Muscle of arm (tissue), 14 donors: ENCODE data around the gene DUSP23. TPM values are rescaled to one million over a fixed set of nuclear protein-coding genes. Genes with fewer than 3 reads are reported as not detected.

ENCODE experiments used
- DNase-seq: peaks from one replicate; pipeline ENCODE4 v3.0.0-alpha.2; 2013
- long read RNA-seq, 11 donors: transcript quantifications; one replicate each; lab custom pipeline, GENCODE V29; 2026
- polyA plus RNA-seq, 12 donors: library from polyadenylated mRNA; unstranded; fragments of 120-200 nt; gene quantifications; one replicate each; pipeline ENCODE4 v1.2.1, GENCODE V29; 2013; ENCODE audit not compliant: insufficient read length in 12 of 12

The DUSP23 gene
- polyA plus RNA-seq: 10 to 100 TPM in 2 of 12 donors, 1 to 10 TPM in 9, not detected in 1; 4.9 to 25.6 (median 6.0) TPM
- long read RNA-seq, donor 1, transcript DUSP23-202 (3 exons, 694 nt): minor isoform, 14 of 43 reads
- long read RNA-seq, donor 1, transcript DUSP23-201 (2 exons, 756 nt): major isoform, 20 of 43 reads
- long read RNA-seq, donor 1, partial matches to known transcripts: 9 of 43 reads
- long read RNA-seq, donor 1, other reads (novel, unspliced or antisense): 0 of 43 reads
- long read RNA-seq, donor 2, partial matches to known transcripts: 0 of 2 reads
- long read RNA-seq, donor 2, other reads (novel, unspliced or antisense): 0 of 2 reads
- long read RNA-seq, donor 3, partial matches to known transcripts: 0 of 2 reads
- long read RNA-seq, donor 3, other reads (novel, unspliced or antisense): 0 of 2 reads
- long read RNA-seq, donor 4, partial matches to known transcripts: 0 of 6 reads
- long read RNA-seq, donor 4, other reads (novel, unspliced or antisense): 0 of 6 reads
- long read RNA-seq, donor 5, transcript DUSP23-202 (3 exons, 694 nt): major isoform, 8 of 15 reads
- long read RNA-seq, donor 5, transcript DUSP23-201 (2 exons, 756 nt): minor isoform, 5 of 15 reads
- long read RNA-seq, donor 5, partial matches to known transcripts: 0 of 15 reads
- long read RNA-seq, donor 5, other reads (novel, unspliced or antisense): 0 of 15 reads
- long read RNA-seq, donor 6, partial matches to known transcripts: 0 of 3 reads
- long read RNA-seq, donor 6, other reads (novel, unspliced or antisense): 0 of 3 reads
- long read RNA-seq, donor 7, partial matches to known transcripts: 0 of 1 reads
- long read RNA-seq, donor 7, other reads (novel, unspliced or antisense): 0 of 1 reads
- long read RNA-seq, donor 8, transcript DUSP23-202 (3 exons, 694 nt): major isoform, 6 of 9 reads
- long read RNA-seq, donor 8, partial matches to known transcripts: 0 of 9 reads
- long read RNA-seq, donor 8, other reads (novel, unspliced or antisense): 0 of 9 reads
- long read RNA-seq, donor 9, transcript DUSP23-202 (3 exons, 694 nt): minor isoform, 5 of 11 reads
- long read RNA-seq, donor 9, transcript DUSP23-201 (2 exons, 756 nt): major isoform, 6 of 11 reads
- long read RNA-seq, donor 9, partial matches to known transcripts: 0 of 11 reads
- long read RNA-seq, donor 9, other reads (novel, unspliced or antisense): 0 of 11 reads
- long read RNA-seq, donor 10, transcript DUSP23-202 (3 exons, 694 nt): major isoform, 5 of 7 reads
- long read RNA-seq, donor 10, partial matches to known transcripts: 0 of 7 reads
- long read RNA-seq, donor 10, other reads (novel, unspliced or antisense): 0 of 7 reads
- long read RNA-seq, donor 11, partial matches to known transcripts: 0 of 7 reads
- long read RNA-seq, donor 11, other reads (novel, unspliced or antisense): 0 of 7 reads

- DNase-seq: peak; percentile 98
Measured at GRCh38 chr1:159780583-159781582, at the start of gene DUSP23. DUSP23 (plus strand) TSS chr1:159780962; CDS start chr1:159781101, 139 bp downstream.

- DNase-seq: no peak
Measured at GRCh38 chr1:159737238-159737916, 43.4 kb upstream of the DUSP23 start.

GRCh38 chr1:159743651-159744410 lies 36.9 kb upstream of the DUSP23 start:
- DNase-seq: no peak

GRCh38 chr1:159746666-159747065 lies 34.1 kb upstream of the DUSP23 start:
- no peak for DNase-seq

GRCh38 chr1:159748370-159748769 lies 32.4 kb upstream of the DUSP23 start:
- DNase-seq: no peak

GRCh38 chr1:159749630-159750029 lies 31.1 kb upstream of the DUSP23 start:
- no peak for DNase-seq

GRCh38 chr1:159750621-159751020 lies 30.1 kb upstream of the DUSP23 start:
- DNase-seq: no peak

- DNase-seq: no peak
Measured at GRCh38 chr1:159751031-159751430, 29.7 kb upstream of the DUSP23 start.

- DNase-seq: no peak
Measured at GRCh38 chr1:159752135-159752580, 28.6 kb upstream of the DUSP23 start.

GRCh38 chr1:159753386-159753785 lies 27.4 kb upstream of the DUSP23 start:
- no peak for DNase-seq

- DNase-seq: no peak
Measured at GRCh38 chr1:159755451-159756007, 25.2 kb upstream of the DUSP23 start.

- DNase-seq: no peak
Measured at GRCh38 chr1:159756397-159756796, 24.4 kb upstream of the DUSP23 start.

GRCh38 chr1:159763686-159764085 lies 17.1 kb upstream of the DUSP23 start:
- DNase-seq: no peak

- no peak for DNase-seq
Measured at GRCh38 chr1:159765806-159766205, 15.0 kb upstream of the DUSP23 start.

GRCh38 chr1:159771127-159771895 lies 9.5 kb upstream of the DUSP23 start:
- DNase-seq: no peak

- DNase-seq: no peak
Measured at GRCh38 chr1:159774465-159774864, 6.3 kb upstream of the DUSP23 start.

GRCh38 chr1:159775716-159776115 lies 5.0 kb upstream of the DUSP23 start:
- no peak for DNase-seq

- no peak for DNase-seq
Measured at GRCh38 chr1:159778266-159778665, 2.5 kb upstream of the DUSP23 start.
